ENCODE results near the gene TAF3.
"Not testable (repeated sequence)": the region's sequence is repeated elsewhere in the genome, so short reads cannot be mapped to it uniquely, and the experiment has no call there.

Gene TAF3

DNA sequence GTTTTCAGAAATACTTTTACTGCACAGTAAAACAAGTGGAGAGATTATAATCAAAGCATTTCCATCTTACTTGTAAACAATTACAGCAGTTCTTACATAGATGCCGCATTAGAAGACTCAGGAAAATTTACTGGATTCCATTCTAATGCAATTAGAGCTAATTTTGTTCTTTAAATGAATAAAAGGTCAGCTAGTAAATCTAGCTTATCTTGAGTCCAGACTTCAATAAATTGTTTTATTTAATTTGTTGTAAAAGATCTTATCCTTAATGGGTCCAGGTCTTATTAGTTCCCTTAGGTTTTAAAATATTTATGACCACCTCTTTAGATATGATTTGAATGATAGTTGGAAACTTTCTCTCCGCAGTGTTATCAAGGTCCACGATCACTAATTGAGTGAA, 166.0 kb downstream of the TAF3 start:
- DNase-seq: no peak

DNA sequence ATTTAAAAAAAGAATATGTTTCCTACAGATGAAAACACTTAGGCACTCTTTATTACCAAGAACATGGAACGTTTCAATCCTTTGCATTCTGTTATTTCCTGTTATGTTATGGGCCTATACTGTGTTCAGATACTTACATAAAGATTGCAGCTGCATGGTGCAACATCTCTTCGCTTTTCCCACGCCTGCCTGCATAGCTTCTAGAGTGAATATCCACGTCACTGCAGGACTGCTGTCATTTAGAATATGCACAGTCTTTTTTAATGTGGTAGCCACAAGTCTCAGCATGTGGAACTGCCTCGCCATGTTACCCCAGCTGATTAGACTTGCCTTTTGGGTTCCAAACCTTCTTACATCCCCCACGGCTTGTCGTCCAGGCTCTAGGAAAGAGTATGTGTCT, 166.6 kb downstream of the TAF3 start:
- no peak for DNase-seq

DNA sequence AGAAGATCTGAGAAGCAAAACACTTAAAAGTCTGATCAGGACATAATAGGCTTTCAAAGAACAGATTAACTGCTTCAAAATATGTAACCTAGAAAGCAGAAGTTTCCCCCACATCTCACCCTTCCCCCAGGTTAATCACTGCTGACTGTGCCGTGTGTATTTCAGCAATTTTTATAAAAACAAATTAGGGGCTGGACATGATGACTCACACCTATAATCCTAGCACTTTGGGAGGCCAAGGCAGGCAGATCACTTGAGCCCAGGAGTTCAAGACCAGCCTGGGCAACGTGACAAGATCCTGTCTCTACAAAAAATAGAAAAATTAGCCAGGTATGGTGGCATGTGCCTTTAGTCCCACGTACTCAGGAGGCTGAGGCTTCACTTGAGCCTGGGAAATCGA, 168.5 kb downstream of the TAF3 start:
- DNase-seq: no peak

DNA sequence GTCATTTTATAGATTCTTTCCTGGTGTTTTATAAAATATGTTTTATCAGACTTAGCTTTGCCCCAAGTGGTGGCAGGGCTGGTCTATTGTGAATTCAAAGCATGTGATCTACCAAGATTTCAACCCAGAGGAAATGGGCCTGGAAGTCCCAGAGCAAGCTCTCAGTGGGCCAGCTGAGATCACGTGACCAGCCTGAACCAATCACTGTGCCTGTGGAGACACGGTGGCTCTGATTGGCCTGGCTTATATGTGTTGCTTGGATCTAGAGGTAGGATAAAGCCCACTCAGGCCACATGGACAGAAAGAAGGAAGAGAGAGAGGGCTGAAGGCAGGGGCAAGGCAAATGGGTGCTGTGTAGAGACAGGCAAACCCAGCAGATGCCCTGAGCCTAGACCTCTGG, 170.7 kb downstream of the TAF3 start:
- DNase-seq: no peak

DNA sequence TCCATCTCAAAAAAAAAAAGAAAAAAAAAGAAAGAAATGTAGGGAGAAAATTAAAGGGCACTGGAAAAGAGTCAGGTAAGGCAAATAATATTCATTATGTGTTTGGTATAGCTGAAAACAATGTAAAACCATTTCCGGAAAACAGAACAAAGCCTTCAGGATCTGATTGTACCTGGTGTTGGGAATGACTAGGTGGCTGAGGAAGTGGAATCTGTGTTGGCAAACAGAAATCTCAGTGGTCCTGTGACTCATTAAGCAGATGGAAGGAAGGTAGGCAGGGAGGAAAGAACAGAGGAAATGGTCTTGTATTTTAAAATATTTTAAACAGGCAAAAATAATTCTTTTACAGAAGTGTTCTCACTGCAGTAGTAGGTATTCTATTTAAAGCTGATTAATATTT, 180.5 kb downstream of the TAF3 start:
- DNase-seq: no peak

DNA sequence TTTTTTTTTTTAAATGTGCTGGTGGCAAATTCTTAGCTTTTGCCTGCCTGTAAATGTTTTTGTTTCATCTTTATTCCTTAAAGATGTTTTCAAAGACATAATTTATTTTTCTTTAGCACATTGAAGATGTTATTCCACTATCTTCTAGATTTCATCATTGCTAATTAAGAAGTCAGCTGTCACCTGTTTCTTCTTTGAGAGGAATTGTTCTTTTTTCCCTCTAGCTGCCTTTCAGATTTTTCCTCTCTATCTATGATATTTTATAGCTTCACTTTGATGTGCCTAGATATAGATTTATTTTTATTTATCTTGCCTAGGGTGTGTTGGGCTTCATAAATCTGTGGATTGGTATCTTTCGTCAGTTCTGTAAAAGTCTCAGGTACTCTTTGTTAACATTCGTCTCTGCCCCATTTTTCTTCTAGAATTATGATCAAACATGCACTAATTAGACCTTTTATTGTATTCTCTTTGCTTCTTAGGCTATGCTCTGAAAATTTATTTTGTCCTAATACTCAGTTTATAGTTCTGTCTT, 186.2 kb downstream of the TAF3 start:
- DNase-seq: no peak

DNA sequence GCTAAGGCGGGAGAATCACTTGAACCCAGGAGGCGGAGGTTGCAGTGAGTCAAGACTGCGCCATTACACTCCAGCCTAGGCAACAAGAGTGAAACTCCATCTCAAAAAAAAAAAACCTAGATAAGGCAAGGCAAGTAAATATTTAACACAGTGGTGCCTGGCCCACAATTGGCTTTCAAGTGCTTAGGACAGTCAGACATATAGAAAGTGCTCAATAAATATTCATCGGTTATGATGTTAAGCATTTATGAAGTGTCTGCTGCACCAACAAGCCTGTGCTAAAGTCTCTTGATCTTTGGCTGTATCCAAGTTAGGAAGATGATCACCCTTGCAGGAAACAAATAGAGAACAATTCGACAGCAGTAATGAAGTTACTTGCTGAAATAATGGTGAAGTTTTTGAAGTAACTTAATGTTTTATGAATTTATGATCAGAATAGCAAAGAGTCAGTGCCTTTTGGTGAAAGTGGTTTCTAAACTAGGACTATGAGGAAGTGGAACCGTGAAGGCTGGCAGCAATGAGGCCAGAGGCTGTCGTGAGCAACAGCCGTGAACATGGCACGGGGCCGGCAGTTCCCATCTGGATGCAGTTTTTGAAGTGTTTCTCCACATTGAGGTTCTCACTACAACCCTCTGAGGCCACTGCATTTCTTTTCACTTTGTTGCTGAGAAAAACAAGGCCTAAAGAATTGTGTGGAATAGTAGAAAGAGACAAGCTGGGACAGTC, 188.1 kb downstream of the TAF3 start:
- DNase-seq: no peak

DNA sequence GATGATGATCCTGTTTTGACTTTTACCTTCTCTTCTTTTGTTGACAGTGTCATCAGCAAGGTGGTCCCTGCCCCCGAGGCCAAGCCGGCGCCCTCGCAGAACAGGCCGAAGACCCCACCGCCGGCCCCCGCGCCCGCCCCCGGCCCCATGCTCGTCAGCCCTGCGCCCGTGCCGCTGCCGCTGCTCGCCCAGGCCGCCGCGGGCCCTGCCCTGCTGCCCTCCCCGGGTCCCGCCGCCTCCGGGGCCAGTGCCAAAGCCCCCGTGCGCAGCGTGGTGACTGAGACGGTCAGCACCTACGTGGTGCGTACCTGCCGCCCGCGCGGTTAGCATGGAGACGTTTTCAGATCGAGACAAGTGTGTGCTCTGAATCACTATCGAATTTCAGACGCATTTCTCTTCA, 190.7 kb downstream of the TAF3 start:
- DNase-seq: no peak

DNA sequence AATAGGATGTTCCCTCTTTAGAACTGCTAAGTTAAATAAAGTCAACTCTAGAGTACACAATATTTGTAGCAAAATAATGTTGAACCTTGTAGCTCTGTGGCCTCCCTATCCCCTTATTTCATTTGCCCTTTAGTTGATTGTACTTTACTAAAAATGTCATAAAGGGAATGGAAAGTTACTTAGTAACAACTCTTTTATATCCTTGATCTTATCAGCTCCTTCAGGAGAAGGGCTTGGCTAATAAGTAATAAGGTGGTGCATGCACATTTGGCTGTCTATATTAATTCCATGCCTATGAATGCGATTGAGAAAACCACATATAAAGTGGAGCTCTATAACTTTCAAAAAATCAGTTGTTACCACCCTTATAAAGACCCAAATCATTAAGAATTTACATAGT, 194.7 kb downstream of the TAF3 start:
- no peak for DNase-seq

DNA sequence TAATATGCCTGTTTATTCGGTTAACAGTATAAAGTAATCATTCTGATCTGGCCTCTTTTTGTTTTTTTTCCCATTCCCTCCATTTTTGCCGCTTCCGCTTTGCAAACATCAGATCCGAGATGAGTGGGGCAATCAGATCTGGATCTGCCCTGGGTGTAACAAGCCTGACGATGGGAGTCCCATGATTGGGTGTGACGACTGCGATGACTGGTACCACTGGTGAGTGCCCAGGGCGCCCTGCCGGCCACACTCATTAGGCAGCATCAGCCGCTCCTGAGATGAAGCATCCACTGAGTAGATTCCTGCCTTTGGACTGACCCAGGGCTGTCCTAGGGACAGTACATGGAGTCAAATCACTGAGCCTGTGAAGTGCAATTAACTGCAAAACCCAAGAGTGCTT, 195.3 kb downstream of the TAF3 start:
- no peak for DNase-seq

DNA sequence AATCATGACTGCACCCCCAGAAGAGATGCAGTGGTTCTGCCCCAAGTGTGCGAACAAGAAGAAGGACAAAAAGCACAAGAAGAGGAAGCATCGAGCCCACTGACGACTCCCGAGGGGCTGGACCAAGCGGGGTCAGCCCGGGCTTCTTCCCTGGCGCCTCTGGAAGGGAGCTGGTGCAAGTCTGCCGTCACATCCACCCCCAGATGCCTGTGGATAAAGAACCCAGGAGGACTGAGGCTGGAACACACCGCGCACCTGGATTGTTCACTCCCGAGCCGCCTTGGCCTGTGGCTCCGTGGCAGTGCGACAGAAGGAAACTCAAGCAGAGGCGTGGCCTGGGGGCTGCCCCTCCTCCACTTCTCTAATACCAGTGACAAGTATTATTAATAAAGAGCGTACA, 196.3 kb downstream of the TAF3 start:
- DNase-seq: no peak

DNA sequence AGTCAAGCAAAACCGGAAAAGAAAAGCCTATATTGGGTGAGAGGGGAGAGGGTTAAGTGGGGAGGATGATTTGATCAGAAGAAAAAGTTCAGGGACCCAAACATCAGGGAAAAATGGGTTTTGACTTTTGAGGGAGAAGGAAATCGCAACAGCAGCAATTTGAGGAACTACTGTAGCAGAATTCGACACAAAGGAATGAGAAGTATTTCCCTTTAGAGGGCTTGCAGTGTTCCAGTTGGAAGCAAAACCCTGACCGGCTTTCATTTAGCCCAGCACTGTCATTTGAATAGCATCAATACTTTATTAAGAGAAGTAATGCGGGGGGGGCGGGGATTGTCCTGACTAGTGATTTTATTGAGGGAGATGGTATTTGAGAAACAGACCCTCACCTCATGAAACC, 199.0 kb downstream of the TAF3 start:
- DNase-seq: no peak

DNA sequence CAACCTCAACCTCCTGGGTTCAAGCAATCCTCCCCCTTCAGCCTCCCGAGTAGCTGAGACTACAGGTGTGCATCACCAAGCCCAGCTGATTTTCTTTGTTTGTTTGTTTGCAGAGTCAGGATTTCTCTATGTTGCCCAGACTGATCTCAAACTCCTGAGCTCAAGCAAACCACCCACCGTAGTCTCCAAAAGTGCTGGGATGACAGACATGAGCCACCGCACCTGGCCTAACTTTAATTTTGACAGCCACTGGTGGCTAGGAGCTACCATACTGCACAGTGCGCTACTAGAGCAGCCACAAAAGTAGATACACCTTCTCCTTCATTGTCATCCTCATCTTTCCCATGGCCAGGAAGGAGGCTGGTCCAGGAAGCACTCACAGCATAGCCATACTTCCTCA, 205.0 kb downstream of the TAF3 start:
- no peak for DNase-seq

DNA sequence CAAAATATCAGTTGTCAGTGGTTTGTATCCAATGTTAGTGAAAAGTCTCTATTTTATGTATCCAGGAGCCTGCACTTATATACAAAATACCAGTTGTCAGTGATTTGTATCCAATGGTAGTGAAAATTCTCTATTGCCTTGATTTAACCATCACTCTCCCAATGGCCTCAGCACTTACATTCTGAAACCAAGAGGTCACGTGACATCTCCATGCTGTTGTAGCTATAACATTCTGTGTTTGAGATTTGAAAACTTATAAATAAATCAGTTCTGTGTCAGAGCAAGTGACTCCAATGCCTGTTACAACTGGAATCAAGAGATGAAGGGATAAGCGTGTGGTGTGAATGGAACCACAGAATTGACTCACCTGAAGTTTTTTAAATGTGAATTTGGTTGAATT, 205.5 kb downstream of the TAF3 start:
- DNase-seq: no peak

DNA sequence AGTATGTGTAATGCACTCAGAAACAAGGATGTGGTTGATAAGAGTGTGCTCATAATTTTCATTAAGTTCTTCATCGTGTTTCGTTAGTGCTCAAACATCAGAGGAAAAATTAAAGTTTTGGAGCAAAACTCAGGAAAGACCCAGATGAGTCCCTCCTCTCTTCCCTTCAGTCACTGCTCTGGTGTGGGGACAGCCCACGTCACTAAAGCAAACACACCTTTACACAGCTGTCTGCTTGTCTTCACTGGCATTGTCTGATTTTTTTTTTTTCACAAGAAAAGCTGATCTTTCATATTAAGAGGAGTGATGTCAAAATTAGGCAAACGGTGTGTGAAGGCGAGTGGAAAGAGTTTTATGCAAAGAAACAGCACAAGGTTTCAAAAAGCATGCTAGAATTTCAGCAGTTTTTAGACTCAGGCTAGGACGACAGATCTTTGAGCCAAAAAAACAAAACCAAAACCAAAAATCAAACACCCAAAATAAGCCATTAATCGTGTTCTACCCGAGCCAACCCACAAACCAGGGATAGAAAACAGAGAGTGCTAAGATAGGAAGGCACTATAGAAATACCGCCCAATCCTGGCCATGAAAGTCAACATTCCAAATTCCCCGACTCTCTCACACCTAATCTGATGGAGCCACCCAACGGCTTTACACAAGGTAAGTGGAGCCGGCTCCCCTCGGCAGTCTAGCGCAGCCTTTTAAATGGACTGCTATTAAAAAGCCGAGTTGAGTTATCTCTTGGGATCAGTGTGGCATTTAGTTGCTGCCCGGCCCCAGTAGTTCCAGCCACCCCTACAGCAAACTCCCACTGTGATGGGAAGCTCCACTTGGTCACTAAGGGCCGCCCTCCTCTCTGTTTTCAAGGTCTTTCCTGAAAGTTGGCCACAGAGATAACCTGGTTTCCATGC, 208.3 kb downstream of the TAF3 start:
- no peak for DNase-seq

DNA sequence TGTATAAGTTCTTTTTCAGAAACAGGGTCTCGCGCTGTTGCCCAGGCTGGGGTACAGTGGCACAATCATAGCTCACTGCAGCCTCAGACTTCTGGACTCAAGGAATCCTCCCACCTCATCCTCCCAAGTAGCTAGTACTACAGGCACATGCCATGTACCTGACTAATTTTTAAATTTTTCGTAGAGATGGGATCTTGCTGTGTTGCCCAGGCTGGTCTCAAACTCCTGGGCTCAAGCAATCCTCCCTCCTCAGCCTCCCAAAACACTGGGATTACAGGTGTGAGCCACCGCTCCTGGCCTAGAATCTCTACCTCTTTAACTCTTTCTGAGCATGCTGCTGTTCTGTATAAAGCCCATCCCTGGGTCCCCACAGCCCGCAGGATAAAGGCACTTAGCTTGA, 212.9 kb downstream of the TAF3 start:
- DNase-seq: not testable (repeated sequence)

DNA sequence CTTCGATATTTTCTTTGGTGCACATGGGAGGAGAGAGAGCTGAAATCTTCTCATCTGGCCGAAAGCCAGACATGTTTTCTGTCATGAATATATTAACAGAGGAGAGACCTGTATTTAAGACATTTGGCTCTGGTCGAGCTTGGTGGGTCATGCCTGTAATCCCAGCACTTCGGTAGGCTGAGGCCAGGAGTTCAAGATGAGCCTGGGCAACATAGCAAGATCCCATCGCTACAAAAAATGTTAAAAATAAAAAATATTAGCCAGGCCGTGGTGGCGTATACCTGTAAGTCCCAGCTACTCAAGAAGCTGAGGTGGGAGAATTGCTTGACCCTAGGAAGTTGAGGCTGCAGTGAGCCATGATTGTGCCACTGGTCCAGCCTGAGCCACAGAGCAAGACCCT, 214.3 kb downstream of the TAF3 start:
- DNase-seq: no peak

DNA sequence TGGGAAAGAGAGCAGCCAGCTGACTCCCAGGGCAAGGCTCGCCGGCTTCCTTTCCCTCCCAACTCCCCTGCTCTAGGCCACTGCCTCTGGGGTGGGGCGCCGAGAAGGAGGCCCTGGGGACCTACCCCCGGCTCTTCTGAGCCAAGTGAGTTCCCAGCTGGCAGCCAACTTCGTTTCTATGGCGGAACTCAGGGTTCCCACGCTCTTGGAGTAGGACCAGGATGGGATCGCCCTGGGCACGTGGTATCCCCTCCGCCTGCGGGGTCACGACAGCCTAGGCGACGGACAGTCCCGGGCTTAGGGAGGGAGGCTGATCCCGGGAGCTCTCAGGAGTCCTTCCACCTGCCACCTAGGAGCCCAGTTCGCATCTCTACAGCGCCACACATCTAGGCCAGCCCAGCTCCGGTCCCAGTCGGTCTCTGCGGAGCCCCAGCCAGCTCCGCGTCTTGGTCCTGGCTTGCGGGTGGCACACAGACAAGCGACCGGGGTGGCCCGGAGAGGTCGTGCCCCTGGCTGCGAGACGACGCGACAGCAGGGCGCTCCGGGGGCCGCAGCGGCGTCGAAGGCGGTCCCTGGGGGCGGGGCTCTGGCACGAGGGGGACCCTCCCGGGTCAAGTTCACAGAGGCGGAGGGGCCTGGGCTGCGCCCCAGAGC, 215.6 kb downstream of the TAF3 start:
- DNase-seq: no peak

DNA sequence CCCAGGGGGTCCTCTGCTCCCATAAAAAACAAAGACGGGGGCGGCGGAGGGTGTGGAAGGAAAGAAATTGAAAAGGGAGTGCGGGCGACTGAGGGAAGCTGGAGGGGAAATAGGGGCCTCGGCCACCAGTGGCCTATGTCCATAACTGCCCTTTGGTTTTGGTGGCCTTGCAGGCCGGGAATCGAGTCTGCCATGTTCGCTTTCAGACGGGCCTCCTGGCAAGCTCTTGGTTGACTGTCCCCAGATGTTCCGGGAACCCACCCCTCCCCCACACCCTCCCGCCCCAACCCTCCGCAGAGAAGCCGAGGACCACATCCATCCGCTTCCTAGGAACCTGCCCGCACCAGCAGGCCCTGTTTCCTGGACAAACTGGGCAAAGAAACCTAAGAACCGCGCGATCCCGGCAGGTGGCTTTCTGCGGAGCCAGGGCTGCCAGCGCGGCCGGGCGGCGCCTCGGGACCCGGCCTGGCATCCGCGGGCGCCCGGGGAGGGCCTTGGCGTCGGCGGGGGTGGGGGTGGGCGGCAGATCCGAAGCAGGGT, 216.2 kb downstream of the TAF3 start:
- DNase-seq: no peak

DNA sequence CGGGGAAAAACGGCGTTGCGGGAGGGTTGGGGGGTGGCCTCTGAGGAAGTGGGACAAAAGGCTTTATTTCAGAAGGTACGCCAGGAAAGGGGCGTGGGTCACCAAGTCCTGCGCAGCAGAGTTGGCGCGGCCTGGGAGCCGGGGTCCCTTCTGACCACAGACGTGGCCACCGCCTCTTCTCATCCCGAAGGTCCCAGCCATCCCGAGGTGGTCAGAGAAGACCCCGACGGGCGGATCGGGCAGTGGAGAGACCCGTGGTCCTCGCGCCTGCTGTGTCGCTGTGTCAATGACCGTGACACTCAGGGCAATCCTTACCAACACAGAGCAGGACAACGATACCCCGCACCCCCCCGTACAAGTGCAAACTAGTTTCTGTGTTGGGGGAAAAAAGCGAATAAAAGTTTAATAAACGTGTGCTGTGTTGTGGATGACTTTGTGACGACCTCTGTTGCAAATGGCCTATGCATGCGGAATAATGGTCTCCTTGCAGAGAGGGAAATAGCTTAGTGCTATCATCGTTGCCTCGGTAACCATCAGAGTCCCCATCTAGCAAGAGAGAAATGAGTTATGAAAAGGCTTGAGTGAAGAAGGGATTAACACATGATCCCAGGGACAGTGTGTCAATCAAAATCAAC, 216.8 kb downstream of the TAF3 start:
- DNase-seq: peak; percentile 20

DNA sequence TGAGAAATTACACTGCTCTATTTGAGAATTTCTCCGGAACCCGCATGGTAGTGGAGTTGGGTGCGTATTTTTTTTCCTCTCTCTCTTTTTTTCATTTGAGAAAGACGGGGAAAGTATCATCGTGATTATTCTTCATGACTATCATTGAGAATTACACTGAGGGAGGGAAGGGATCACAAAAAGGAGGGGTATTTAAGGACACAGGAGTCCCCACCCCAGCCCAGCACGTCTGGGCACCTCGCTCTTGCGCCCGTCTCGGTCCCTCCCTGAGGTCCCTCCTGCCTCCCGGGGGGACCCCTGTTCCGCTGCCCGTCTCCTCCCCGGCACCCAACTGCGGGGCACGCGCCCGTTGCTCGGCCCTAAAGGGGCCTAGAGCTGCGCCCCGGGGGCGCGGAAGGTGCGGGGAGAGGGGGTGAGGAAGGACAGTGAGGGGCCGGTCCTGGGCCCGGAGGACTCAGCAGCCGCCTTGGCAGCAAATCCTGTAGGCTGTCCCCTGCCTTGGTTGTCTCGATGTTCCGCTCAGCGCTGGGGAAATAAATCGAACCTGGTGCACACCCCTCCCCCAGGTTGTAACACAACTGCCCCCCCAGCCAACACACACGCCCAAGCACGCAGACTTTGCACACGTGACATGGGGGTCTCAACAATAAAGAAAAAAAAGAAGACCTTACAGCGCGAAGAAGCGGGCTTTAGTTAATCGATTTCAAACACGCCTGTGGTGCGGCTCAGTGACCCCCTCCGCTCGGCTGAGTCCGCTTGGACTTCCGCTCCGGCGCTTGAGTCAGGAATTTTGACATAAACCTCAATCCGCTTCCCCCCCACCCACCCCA, 217.6 kb downstream of the TAF3 start:
- DNase-seq: no peak
